Lower leg skin (tissue), 4 donors: ENCODE data around the gene RTN1. TPM values are rescaled to one million over a fixed set of nuclear protein-coding genes. Genes with fewer than 3 reads are reported as not detected.
A peak's percentile ranks its signal among the peaks of the same experiment; 100 is the strongest.

Source experiments
- DNase-seq, 2 donors: peaks; one replicate each; pipeline ENCODE4 v3.0.0-alpha.2; 2019; ENCODE audit warnings: low spot score in 2 of 2
- H3K4me3 ChIP-seq: fragments of 200-600 bp; sonication (generic); 2 replicates; pipeline ENCODE4 v1.5.1; 2017; ENCODE audit warnings: mild to moderate bottlenecking, low read depth; ENCODE audit not compliant: poor library complexity, severe bottlenecking
- POLR2A ChIP-seq, 2 donors: fragments of 450-650 bp; IDR thresholded peaks; one replicate each; pipeline ENCODE4 v1.6.1; 2016 to 2017; ENCODE audit warnings: antibody characterized with exemption in 2 of 2, mild to moderate bottlenecking in 1 of 2, moderate library complexity in 1 of 2
- WGBS, 2 donors: methylation state at CpG; one replicate each; pipeline ENCODE4 v1.1.5; 2018; 5-methylcytosine and 5-hydroxymethylcytosine counted together
- intact Hi-C: fragments of 100-400 bp; cut with DNase I; formaldehyde crosslinking; loops from one replicate; pipeline ENCODE4 v1.15.0; 2023; ENCODE audit warnings: low total_unique reads
- total RNA-seq, 4 donors: library from RNA; depleted of rRNA; stranded (reverse); fragments of >200 nt; gene quantifications; one replicate each; pipeline ENCODE4 v1.1.0, GENCODE V29; 2016
- TF ChIP-seq, protein P1 (sequence below), 3 donors: fragments of 450-650 bp; IDR thresholded peaks; one replicate each; pipeline ENCODE4 v1.5.1; 2016; ENCODE audit warnings: antibody characterized with exemption in 3 of 3, mild to moderate bottlenecking in 3 of 3, moderate library complexity in 2 of 3

The RTN1 gene
- total RNA-seq, 4 donors from 2014 or later = 5.1 to 8.1 (median 5.8) TPM

DNA sequence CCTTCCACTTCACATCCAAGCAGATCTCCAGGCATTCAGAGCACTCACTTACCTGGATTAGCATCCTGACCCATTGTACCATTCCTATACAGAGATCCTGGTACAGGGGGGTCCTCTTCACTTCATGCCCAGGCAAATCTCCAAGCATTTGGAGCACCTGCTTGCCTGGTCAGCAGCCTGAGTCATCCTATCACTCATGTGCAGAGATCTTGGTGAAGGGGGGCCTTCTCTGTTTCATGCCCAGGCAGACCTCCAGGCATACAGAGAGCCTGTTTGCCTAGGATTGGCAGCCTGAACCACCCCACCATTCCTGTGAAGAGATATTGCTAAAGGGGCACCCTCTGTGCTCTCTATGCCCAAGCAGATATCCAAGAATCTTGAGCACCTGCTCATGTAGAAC lies 182.9 kb downstream of the RTN1 start:
- no peak overlapping the region for H3K4me3 ChIP-seq
- no peak for DNase-seq
- intact Hi-C loops = no loop called here
- no peak for TF ChIP-seq POLR2A (IDR thresholded peaks at IDR 0.05)
- TF ChIP-seq, protein P1, sequence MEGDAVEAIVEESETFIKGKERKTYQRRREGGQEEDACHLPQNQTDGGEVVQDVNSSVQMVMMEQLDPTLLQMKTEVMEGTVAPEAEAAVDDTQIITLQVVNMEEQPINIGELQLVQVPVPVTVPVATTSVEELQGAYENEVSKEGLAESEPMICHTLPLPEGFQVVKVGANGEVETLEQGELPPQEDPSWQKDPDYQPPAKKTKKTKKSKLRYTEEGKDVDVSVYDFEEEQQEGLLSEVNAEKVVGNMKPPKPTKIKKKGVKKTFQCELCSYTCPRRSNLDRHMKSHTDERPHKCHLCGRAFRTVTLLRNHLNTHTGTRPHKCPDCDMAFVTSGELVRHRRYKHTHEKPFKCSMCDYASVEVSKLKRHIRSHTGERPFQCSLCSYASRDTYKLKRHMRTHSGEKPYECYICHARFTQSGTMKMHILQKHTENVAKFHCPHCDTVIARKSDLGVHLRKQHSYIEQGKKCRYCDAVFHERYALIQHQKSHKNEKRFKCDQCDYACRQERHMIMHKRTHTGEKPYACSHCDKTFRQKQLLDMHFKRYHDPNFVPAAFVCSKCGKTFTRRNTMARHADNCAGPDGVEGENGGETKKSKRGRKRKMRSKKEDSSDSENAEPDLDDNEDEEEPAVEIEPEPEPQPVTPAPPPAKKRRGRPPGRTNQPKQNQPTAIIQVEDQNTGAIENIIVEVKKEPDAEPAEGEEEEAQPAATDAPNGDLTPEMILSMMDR (IDR thresholded peaks at IDR 0.05) = no peak

DNA sequence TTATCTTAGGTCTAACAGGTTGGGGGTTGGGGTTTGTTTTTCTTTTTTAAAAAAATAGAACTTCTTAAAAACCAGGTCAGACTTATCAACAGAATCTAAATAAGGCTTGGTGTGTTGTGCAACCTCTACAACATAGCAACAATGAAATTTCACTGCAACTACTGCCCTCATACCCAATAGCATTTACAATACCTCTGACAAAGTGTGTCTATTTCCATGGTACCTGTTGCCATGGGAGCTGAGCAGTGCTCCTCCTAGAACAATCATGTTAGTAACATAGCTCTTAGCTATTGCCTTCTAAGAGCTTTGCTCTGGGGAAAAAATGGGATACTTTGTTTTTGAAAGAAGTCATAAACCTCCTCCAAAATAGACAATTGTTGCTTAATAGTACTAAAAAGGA lies 190.7 kb downstream of the RTN1 start:
- H3K4me3 ChIP-seq = no peak overlapping the region
- intact Hi-C loops = no loop called here
- peak in 1 of 2 donors; percentile 27 for DNase-seq
- TF ChIP-seq, protein P1 (IDR thresholded peaks at IDR 0.05) = no peak
- no peak for TF ChIP-seq POLR2A (IDR thresholded peaks at IDR 0.05)

GRCh38 chr14:59678352-59678751 lies 192.2 kb downstream of the RTN1 start:
- 75 to 97% methylated on average over 2 of the region's 2 CpGs for WGBS, 2 donors
- TF ChIP-seq POLR2A (IDR thresholded peaks at IDR 0.05) = no peak
- TF ChIP-seq, protein P1 (IDR thresholded peaks at IDR 0.05) = no peak
- intact Hi-C loops = no loop called here

GRCh38 chr14:59677771-59678231 lies 192.8 kb downstream of the RTN1 start:
- no peak overlapping the region for H3K4me3 ChIP-seq
- no peak for TF ChIP-seq POLR2A (IDR thresholded peaks at IDR 0.05)
- TF ChIP-seq, protein P1 (IDR thresholded peaks at IDR 0.05) = no peak
- DNase-seq = no peak
- WGBS, 2 donors = 63 to 65% methylated on average over 3 of the region's 3 CpGs
- intact Hi-C loops = no loop called here

More at GRCh38 chr14:59678352-59678751, 192.2 kb downstream of the RTN1 start:
- no peak overlapping the region for H3K4me3 ChIP-seq
- DNase-seq = no peak

- intact Hi-C loops = no loop called here
- TF ChIP-seq POLR2A (IDR thresholded peaks at IDR 0.05) = no peak
- TF ChIP-seq, protein P1 (IDR thresholded peaks at IDR 0.05) = no peak
- no peak overlapping the region for H3K4me3 ChIP-seq
- WGBS, 2 donors = 74 to 89% methylated on average over 1 of the region's 1 CpG
- DNase-seq = no peak
Measured at GRCh38 chr14:59675394-59675793, 195.2 kb downstream of the RTN1 start.

GRCh38 chr14:59664741-59665140 lies 205.8 kb downstream of the RTN1 start:
- no peak for DNase-seq
- TF ChIP-seq, protein P1 (IDR thresholded peaks at IDR 0.05) = no peak
- H3K4me3 ChIP-seq = no peak overlapping the region
- intact Hi-C loops = no loop called here
- 40 to 48% methylated on average over 2 of the region's 2 CpGs for WGBS, 2 donors
